ENCODE measurements around the gene EPS8L1. TPM values are rescaled to one million over a fixed set of nuclear protein-coding genes. Genes with fewer than 3 reads are reported as not detected.

Gene EPS8L1
- total and polyA plus RNA-seq, 12 donors, result 0.53 to 7.9 (median 1.3) TPM; not detected in 1

- no peak for TF ChIP-seq CTCF (IDR thresholded peaks at IDR 0.05)
- Histone ChIP-seq H3K4me1 (peaks cover 0 to 11% (median 0%) of the 10 kb centered on the region in 9 donors), H3K4me3 (no peak overlapping the region), H3K27me3 (no peaks in the 10 kb centered on the region), H3K27ac (no peak overlapping the region), H3K36me3 (peaks cover 0 to 60% (median 38%) of the 10 kb centered on the region in 9 donors), H3K9me3 (no peaks in the 10 kb centered on the region)
- no peak for ATAC-seq
- intact Hi-C loops (cut with DNase I), result no loop called here
- WGBS, 2 donors, result 84 to 85% methylated on average over 10 of the region's 10 CpGs
- no peak for DNase-seq
Measured at GRCh38 chr19:55041244-55041626, 34.4 kb upstream of the EPS8L1 start.

- 52 to 70% methylated on average over 30 of the region's 30 CpGs for WGBS, 2 donors
- Histone ChIP-seq H3K36me3 (peaks cover 0 to 65% (median 42%) of the 10 kb centered on the region in 9 donors), H3K4me1 (peaks cover 0 to 11% (median 0%) of the 10 kb centered on the region in 9 donors), H3K27ac (no peak overlapping the region), H3K4me3 (no peak overlapping the region), H3K9me3 (no peaks in the 10 kb centered on the region), H3K27me3 (no peaks in the 10 kb centered on the region)
- ATAC-seq (peak in 5 of 8 donors; percentile 10 to 36 (median 29)), DNase-seq (no peak)
- intact Hi-C loops (cut with DNase I), result no loop called here
- TF ChIP-seq CTCF (IDR thresholded peaks at IDR 0.05), result no peak
Measured at GRCh38 chr19:55041627-55042343, 33.9 kb upstream of the EPS8L1 start.

- ATAC-seq (peak in 2 of 8 donors; percentile 5 to 10), DNase-seq (no peak)
- Histone ChIP-seq H3K36me3 (peaks cover 4 to 71% (median 47%) of the 10 kb centered on the region in 9 donors), H3K9me3 (no peaks in the 10 kb centered on the region), H3K27me3 (no peaks in the 10 kb centered on the region), H3K4me3 (no peak overlapping the region), H3K27ac (no peak overlapping the region), H3K4me1 (peaks cover 0 to 11% (median 0%) of the 10 kb centered on the region in 9 donors)
- intact Hi-C loops (cut with DNase I), result no loop called here
- TF ChIP-seq CTCF (IDR thresholded peaks at IDR 0.05), result no peak
- WGBS, 2 donors, result 89 to 91% methylated on average over 9 of the region's 9 CpGs
Measured at GRCh38 chr19:55042344-55042678, 33.4 kb upstream of the EPS8L1 start.

GRCh38 chr19:55042688-55043087 is 33.0 kb upstream of the EPS8L1 start:
- TF ChIP-seq CTCF (IDR thresholded peaks at IDR 0.05), result no peak
- H3K4me1 ChIP-seq, result peaks cover 0 to 11% (median 0%) of the 10 kb centered on the region in 9 donors
- 77 to 89% methylated on average over 11 of the region's 11 CpGs for WGBS, 2 donors
- peaks cover 7 to 74% (median 51%) of the 10 kb centered on the region in 9 donors for H3K36me3 ChIP-seq
- H3K9me3 ChIP-seq, result no peaks in the 10 kb centered on the region
- no peak overlapping the region for H3K27ac ChIP-seq
- ATAC-seq (peak in 1 of 8 donors; percentile 6), DNase-seq (no peak)
- H3K4me3 ChIP-seq, result no peak overlapping the region
- intact Hi-C loops (cut with DNase I), result no loop called here
- H3K27me3 ChIP-seq, result no peaks in the 10 kb centered on the region
